Left ventricle myocardium inferior (tissue), 1 donor: ENCODE data around the gene VEGFD. TPM values are rescaled to one million over a fixed set of nuclear protein-coding genes. Genes with fewer than 3 reads are reported as not detected.

ENCODE experiments used
- DNase-seq: peaks from one replicate; pipeline ENCODE4 v3.0.0-alpha.2; 2020
- H3K27ac ChIP-seq: fragments of 200-600 bp; replicated peaks from 2 replicates; pipeline ENCODE4 v1.8.0; 2021
- H3K27me3 ChIP-seq: fragments of 200-600 bp; 2 replicates; pipeline ENCODE4 v1.8.0; 2021; ENCODE audit warnings: low read depth
- H3K36me3 ChIP-seq: fragments of 200-600 bp; 2 replicates; pipeline ENCODE4 v1.8.0; 2021
- H3K4me1 ChIP-seq: fragments of 200-600 bp; 2 replicates; pipeline ENCODE4 v1.8.0; 2021
- H3K4me3 ChIP-seq: fragments of 200-600 bp; 2 replicates; pipeline ENCODE4 v1.8.0; 2021; ENCODE audit warnings: mild to moderate bottlenecking, moderate library complexity
- H3K9me3 ChIP-seq: fragments of 200-600 bp; replicated peaks from 2 replicates; pipeline ENCODE4 v1.8.0; 2021
- intact Hi-C: fragments of 100-400 bp; cut with micrococcal nuclease; formaldehyde crosslinking; loops from one replicate; pipeline ENCODE4 v1.11.0; 2022
- total RNA-seq: library from RNA; stranded (reverse); fragmentation: NEBNext Ultra II Directional; extraction: Animal tissue kit (Norgen Biotek cat#: 25700); gene quantifications from one replicate; pipeline ENCODE4 v1.2.1, GENCODE V29; 2021
- TF ChIP-seq, protein P1 (sequence below): fragments of 200-600 bp; IDR thresholded peaks from 2 replicates; pipeline ENCODE4 v1.8.0; 2021; ENCODE audit warnings: antibody characterized with exemption, mild to moderate bottlenecking, borderline replicate concordance
- donor health status: DM: no; HTN: yes; CAD: no; lungs with severe emphysema.

Gene VEGFD
- total RNA-seq, 1 donor from 2014 or later: 8.3 TPM

DNA sequence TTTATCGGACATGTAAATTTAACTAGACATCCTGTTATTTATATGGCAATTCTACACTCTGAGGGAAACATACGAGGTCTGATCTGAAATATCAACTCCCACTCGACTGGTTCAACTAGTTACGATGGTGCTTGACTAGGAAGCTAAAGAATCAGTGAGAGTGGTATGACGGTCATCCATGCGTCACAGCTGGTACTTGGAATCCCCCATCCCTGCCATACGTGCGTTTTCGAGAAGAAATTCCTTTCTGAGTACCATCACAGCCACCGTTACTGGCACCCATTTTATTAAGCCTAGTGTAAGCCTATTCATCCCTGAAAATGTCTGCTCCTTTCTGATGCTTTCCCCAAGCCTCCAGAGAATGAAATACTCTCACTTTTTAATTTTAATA is 48.2 kb downstream of the VEGFD start:
- no peaks in the 10 kb centered on the region for H3K9me3 ChIP-seq
- peaks cover 7% of the 10 kb centered on the region for H3K36me3 ChIP-seq
- intact Hi-C loops: no loop called here
- H3K4me3 ChIP-seq: peak overlapping the region; percentile 85
- no peaks in the 10 kb centered on the region for H3K27me3 ChIP-seq
- H3K27ac ChIP-seq: peak overlapping the region; percentile 90
- peaks cover 23% of the 10 kb centered on the region for H3K4me1 ChIP-seq
- TF ChIP-seq, protein P1, sequence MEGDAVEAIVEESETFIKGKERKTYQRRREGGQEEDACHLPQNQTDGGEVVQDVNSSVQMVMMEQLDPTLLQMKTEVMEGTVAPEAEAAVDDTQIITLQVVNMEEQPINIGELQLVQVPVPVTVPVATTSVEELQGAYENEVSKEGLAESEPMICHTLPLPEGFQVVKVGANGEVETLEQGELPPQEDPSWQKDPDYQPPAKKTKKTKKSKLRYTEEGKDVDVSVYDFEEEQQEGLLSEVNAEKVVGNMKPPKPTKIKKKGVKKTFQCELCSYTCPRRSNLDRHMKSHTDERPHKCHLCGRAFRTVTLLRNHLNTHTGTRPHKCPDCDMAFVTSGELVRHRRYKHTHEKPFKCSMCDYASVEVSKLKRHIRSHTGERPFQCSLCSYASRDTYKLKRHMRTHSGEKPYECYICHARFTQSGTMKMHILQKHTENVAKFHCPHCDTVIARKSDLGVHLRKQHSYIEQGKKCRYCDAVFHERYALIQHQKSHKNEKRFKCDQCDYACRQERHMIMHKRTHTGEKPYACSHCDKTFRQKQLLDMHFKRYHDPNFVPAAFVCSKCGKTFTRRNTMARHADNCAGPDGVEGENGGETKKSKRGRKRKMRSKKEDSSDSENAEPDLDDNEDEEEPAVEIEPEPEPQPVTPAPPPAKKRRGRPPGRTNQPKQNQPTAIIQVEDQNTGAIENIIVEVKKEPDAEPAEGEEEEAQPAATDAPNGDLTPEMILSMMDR: no peak
- no peak for DNase-seq

GRCh38 chrX:15335135-15336022 is 48.8 kb downstream of the VEGFD start, which contains the start of gene PIGA:
PIGA (minus strand) TSS chrX:15335523; CDS start chrX:15331930, 3,593 bp downstream.
- H3K27me3 ChIP-seq: no peaks in the 10 kb centered on the region
- peak within 1 kb of the TSS; percentile 90 for H3K27ac ChIP-seq
- peak; percentile 94 for DNase-seq
- TF ChIP-seq, protein P1: no peak
- no peaks in the 10 kb centered on the region for H3K9me3 ChIP-seq
- H3K36me3 ChIP-seq: peaks cover 7% of the 10 kb centered on the region
- peak within 1 kb of the TSS; percentile 85 for H3K4me3 ChIP-seq
- peaks cover 23% of the 10 kb centered on the region for H3K4me1 ChIP-seq
- intact Hi-C loops: no loop called here

DNA sequence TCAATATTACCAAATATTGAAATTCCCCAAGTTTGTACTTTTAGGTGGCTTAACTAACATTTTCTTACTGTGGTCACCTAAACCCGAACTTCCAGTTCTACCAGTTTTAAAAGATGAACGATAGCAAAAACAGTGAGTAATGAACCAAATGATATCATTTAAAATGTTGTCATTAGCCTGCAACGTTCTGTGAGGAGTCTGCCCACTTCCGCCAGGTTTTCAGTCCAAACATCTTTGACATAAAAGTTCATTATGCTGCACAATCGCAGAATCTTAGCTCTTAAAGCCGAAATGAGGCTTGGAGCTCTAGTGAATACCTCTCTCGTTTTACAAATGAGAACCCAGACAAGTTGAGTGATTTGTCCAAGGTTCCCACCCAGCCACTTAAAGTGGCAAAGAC is 49.7 kb downstream of the VEGFD start:
- TF ChIP-seq, protein P1: no peak
- Histone ChIP-seq H3K4me1 (peaks cover 23% of the 10 kb centered on the region), H3K36me3 (peaks cover 7% of the 10 kb centered on the region), H3K27me3 (no peaks in the 10 kb centered on the region), H3K27ac (peak overlapping the region; percentile 90), H3K4me3 (peak overlapping the region; percentile 85), H3K9me3 (no peaks in the 10 kb centered on the region)
- intact Hi-C loops: no loop called here
- no peak for DNase-seq

DNA sequence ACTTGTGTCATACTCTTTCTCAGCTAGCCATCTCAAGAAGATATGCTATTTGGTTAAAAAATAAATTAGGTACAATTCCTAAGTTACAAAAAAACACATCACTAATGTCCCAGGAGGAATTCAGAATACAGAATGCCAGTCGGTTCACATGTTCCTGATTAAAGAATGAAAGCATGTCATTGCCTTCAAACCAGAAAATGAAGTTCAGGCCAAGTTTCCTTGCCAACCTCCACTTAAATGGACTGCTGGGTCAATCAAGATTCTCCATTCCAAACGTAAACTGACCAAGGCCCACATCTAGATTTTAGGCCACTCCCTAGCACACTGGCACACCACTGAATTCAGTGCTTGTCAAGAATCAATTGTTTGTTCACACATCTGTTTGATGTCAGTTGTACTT is 55.4 kb downstream of the VEGFD start:
- peak overlapping the region; percentile 51 for H3K27ac ChIP-seq
- intact Hi-C loops: no loop called here
- TF ChIP-seq, protein P1: no peak

DNA sequence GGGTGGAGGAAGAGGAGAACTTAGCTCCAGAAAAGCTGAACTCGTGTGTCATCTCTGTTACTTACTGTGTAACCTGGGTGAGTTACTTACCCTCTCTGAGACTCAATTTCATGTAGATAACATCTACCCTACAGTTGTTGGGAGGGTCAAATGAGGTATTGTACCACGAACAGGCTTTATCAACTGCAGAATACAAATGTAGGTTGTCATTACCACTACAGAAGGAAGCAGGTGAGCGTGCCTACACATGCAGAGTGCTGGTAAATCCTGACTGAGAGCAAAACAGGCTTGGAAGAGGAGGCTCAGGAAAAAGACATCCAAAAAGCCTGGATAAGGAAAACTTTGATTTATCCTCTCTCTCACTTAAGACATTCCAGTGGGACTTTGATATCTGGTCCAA is 56.1 kb downstream of the VEGFD start:
- Histone ChIP-seq H3K9me3 (no peaks in the 10 kb centered on the region), H3K27me3 (no peaks in the 10 kb centered on the region), H3K27ac (peak overlapping the region; percentile 51), H3K4me3 (no peak overlapping the region), H3K36me3 (peaks cover 22% of the 10 kb centered on the region), H3K4me1 (peaks cover 5% of the 10 kb centered on the region)
- TF ChIP-seq, protein P1: no peak
- no peak for DNase-seq
- intact Hi-C loops: no loop called here

More for the DNA sequence above, 55.4 kb downstream of the VEGFD start:
- peaks cover 6% of the 10 kb centered on the region for H3K4me1 ChIP-seq
- no peaks in the 10 kb centered on the region for H3K9me3 ChIP-seq
- H3K36me3 ChIP-seq: peaks cover 19% of the 10 kb centered on the region
- no peak overlapping the region for H3K4me3 ChIP-seq
- DNase-seq: no peak
- H3K27me3 ChIP-seq: no peaks in the 10 kb centered on the region
